ENCODE results near the gene SMNDC1.

DNA sequence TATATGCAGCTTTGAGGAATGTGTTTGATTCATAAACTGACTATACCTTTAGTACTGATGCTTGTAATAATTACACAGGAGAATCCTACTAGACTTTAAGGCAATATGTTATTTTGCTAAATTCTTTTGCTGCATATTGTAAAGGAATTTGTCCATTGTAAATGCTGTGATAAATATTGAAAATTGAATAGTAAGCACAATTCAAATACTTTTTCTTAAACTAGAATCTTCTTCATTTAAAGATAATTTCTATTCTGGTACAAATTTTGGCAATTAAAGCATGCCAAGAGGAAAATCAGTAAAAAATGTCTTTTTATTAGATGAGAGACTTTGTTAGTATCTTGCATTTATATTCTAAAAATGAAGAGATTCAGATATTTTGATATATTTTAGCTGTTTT is 45.4 kb downstream of the SMNDC1 start:
- TF ChIP-seq, protein P1, sequence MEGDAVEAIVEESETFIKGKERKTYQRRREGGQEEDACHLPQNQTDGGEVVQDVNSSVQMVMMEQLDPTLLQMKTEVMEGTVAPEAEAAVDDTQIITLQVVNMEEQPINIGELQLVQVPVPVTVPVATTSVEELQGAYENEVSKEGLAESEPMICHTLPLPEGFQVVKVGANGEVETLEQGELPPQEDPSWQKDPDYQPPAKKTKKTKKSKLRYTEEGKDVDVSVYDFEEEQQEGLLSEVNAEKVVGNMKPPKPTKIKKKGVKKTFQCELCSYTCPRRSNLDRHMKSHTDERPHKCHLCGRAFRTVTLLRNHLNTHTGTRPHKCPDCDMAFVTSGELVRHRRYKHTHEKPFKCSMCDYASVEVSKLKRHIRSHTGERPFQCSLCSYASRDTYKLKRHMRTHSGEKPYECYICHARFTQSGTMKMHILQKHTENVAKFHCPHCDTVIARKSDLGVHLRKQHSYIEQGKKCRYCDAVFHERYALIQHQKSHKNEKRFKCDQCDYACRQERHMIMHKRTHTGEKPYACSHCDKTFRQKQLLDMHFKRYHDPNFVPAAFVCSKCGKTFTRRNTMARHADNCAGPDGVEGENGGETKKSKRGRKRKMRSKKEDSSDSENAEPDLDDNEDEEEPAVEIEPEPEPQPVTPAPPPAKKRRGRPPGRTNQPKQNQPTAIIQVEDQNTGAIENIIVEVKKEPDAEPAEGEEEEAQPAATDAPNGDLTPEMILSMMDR (conservative IDR thresholded peaks at IDR 0.05; ENCODE audit: low read length), result no peak
- TF ChIP-seq EZH2phosphoT487 (IDR thresholded peaks at IDR 0.05; ENCODE audit: borderline replicate concordance), result no peak

All from Loucy (cell line).